Panc1 (cell line): Measurements from ENCODE around the gene MGMT. TPM values are rescaled to one million over a fixed set of nuclear protein-coding genes. Genes with fewer than 3 reads are reported as not detected.

Experiments used
- ATAC-seq: fragments of 200-7000 bp; cut with Tn5 transposase; 2 replicates; pipeline ENCODE4 v1.9.1; 2020; ENCODE audit warnings: mild to moderate bottlenecking, moderate library complexity
- BruUV-seq: library from RNA; stranded (reverse); fragments of 400-500 nt; replicated peaks from 2 replicates; lab custom pipeline; 2021; lab: Mats Ljungman, UMichigan
- CTCF ChIA-PET: fragments of 300-600 bp; sonication (Branson Sonifier 250); formaldehyde crosslinking; loops from one replicate; lab custom pipeline; 2022; ENCODE audit warnings: antibody characterized with exemption; lab: Charles Lee
- POLR2A ChIA-PET: fragments of 300-600 bp; sonication (Branson Sonifier 250); formaldehyde crosslinking; loops from one replicate; lab custom pipeline; 2022; ENCODE audit warnings: antibody characterized with exemption; lab: Charles Lee
- DNase-seq: peaks from one replicate; pipeline ENCODE4 v3.0.0-alpha.2; 2010; ENCODE audit warnings: low read depth, low spot score
- H3K27ac ChIP-seq: 2 replicates; pipeline ENCODE4 v1.5.1; 2011; ENCODE audit warnings: mild to moderate bottlenecking, low read length, inconsistent platforms
- H3K27me3 ChIP-seq: fragments of 200-500 bp; sonication (Bioruptor generic); 2 replicates; pipeline ENCODE4 v1.6.0; 2014; ENCODE audit warnings: low read length, inconsistent platforms; ENCODE audit not compliant: control insufficient read depth, insufficient read depth
- H3K36me3 ChIP-seq: fragments of 200-500 bp; sonication (Bioruptor generic); 2 replicates; pipeline ENCODE4 v1.5.1; 2014; ENCODE audit warnings: inconsistent platforms, mild to moderate bottlenecking, low read length, moderate library complexity; ENCODE audit not compliant: control insufficient read depth, insufficient read depth
- H3K4me1 ChIP-seq: 2 replicates; pipeline ENCODE4 v1.5.1; 2011; ENCODE audit warnings: inconsistent platforms, mild to moderate bottlenecking, low read length, moderate library complexity; ENCODE audit not compliant: control insufficient read depth, insufficient read depth
- H3K4me3 ChIP-seq, 2 experiments: 2 replicates each; pipeline ENCODE4 v1.5.1; 2011 to 2012; ENCODE audit warnings: low read depth in 2 of 2, low read length in 2 of 2, mild to moderate bottlenecking in 2 of 2, inconsistent platforms in 1 of 2, moderate library complexity in 1 of 2
- H3K9me3 ChIP-seq: fragments of 200-500 bp; sonication (Bioruptor generic); 2 replicates; pipeline ENCODE4 v1.5.1; 2014; ENCODE audit warnings: low read depth, mild to moderate bottlenecking, inconsistent platforms, low read length, moderate library complexity; ENCODE audit not compliant: control insufficient read depth, insufficient read depth
- POLR2AphosphoS5 ChIP-seq: IDR thresholded peaks from 2 replicates; pipeline ENCODE4 v1.6.1; 2012; ENCODE audit warnings: mild to moderate bottlenecking, low read depth, low read length, moderate library complexity
- SIN3A ChIP-seq: IDR thresholded peaks from 2 replicates; pipeline ENCODE4 v1.6.1; 2012; ENCODE audit warnings: low read depth, mild to moderate bottlenecking, low read length, moderate library complexity, borderline replicate concordance; ENCODE audit not compliant: insufficient read depth
- TCF7L2 ChIP-seq: IDR thresholded peaks from 2 replicates; pipeline ENCODE4 v1.6.1; 2011; ENCODE audit warnings: mild to moderate bottlenecking, low read depth, low read length, inconsistent platforms
- in situ Hi-C: cut with HindIII; loops from 2 replicates; pipeline ENCODE4 v1.10.0; 2016; ENCODE audit warnings: low sequenced_read_pairs, low pct_unique_long_range_greater_than_20kb
- intact Hi-C: fragments of 100-400 bp; cut with micrococcal nuclease; formaldehyde crosslinking; loops from one replicate; pipeline ENCODE4 v1.10.0; 2022; ENCODE audit not compliant: unreplicated experiment
- total RNA-seq: library from RNA; stranded (reverse); gene quantifications from one replicate; pipeline ENCODE4 v1.2.1, GENCODE V29; 2021; ENCODE audit not compliant: unreplicated experiment
- TF ChIP-seq, protein P1 (sequence below), 2 experiments: IDR thresholded peaks; 2 replicates each; pipeline ENCODE4 v1.6.1; 2011 to 2012; ENCODE audit warnings: low read depth in 2 of 2, control low read depth in 1 of 2, low read length in 1 of 2, mild to moderate bottlenecking in 1 of 2, moderate library complexity in 1 of 2; ENCODE audit not compliant: insufficient read depth in 1 of 2
- TF ChIP-seq, protein P2 (sequence below): fragments of 450-650 bp; IDR thresholded peaks from 2 replicates; pipeline ENCODE4 v1.5.1; 2017; ENCODE audit warnings: mild to moderate bottlenecking

Gene MGMT
- total RNA-seq, 1 experiment from 2014 or later = 27.3 TPM

DNA sequence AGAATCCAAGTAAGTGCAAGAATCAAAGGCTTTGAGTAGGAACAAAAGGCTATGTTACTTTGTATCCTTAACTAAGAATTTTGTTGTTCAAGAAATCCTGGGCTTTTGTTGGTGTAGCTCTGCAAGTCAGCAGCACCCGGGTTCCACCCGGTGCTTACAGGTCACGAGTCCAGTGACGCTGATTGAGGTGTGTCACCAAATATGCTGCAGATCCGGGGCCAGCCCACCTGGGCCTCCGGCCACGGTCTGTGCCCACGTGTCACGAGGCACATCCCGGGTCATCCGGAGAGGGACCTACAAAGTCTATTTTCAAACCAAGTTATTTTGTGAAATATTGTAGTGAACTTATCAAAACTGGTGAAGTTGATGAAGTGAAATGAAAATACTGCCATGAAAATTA lies 103.1 kb downstream of the MGMT start:
- in situ Hi-C loops = no loop called here
- BruUV-seq = no TSS peak
- intact Hi-C loops = no loop called here
- no peaks in the 10 kb centered on the region for H3K36me3 ChIP-seq
- DNase-seq (no peak), ATAC-seq (no peak)
- ChIA-PET POLR2A (no interaction called here), CTCF (no interaction called here)
- H3K27ac ChIP-seq = no peak overlapping the region
- no peaks in the 10 kb centered on the region for H3K4me1 ChIP-seq
- no peaks in the 10 kb centered on the region for H3K27me3 ChIP-seq
- no peak overlapping the region for H3K4me3 ChIP-seq
- H3K9me3 ChIP-seq = no peaks in the 10 kb centered on the region
- TF ChIP-seq POLR2AphosphoS5 (no peak), TCF7L2 (no peak), SIN3A (no peak)
- TF ChIP-seq, protein P1, sequence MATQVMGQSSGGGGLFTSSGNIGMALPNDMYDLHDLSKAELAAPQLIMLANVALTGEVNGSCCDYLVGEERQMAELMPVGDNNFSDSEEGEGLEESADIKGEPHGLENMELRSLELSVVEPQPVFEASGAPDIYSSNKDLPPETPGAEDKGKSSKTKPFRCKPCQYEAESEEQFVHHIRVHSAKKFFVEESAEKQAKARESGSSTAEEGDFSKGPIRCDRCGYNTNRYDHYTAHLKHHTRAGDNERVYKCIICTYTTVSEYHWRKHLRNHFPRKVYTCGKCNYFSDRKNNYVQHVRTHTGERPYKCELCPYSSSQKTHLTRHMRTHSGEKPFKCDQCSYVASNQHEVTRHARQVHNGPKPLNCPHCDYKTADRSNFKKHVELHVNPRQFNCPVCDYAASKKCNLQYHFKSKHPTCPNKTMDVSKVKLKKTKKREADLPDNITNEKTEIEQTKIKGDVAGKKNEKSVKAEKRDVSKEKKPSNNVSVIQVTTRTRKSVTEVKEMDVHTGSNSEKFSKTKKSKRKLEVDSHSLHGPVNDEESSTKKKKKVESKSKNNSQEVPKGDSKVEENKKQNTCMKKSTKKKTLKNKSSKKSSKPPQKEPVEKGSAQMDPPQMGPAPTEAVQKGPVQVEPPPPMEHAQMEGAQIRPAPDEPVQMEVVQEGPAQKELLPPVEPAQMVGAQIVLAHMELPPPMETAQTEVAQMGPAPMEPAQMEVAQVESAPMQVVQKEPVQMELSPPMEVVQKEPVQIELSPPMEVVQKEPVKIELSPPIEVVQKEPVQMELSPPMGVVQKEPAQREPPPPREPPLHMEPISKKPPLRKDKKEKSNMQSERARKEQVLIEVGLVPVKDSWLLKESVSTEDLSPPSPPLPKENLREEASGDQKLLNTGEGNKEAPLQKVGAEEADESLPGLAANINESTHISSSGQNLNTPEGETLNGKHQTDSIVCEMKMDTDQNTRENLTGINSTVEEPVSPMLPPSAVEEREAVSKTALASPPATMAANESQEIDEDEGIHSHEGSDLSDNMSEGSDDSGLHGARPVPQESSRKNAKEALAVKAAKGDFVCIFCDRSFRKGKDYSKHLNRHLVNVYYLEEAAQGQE (IDR thresholded peaks at IDR 0.05; ENCODE audit: insufficient read depth in 1 of 2, low read depth in 2 of 2, low read length in 1 of 2) = no peak
- TF ChIP-seq, protein P2, sequence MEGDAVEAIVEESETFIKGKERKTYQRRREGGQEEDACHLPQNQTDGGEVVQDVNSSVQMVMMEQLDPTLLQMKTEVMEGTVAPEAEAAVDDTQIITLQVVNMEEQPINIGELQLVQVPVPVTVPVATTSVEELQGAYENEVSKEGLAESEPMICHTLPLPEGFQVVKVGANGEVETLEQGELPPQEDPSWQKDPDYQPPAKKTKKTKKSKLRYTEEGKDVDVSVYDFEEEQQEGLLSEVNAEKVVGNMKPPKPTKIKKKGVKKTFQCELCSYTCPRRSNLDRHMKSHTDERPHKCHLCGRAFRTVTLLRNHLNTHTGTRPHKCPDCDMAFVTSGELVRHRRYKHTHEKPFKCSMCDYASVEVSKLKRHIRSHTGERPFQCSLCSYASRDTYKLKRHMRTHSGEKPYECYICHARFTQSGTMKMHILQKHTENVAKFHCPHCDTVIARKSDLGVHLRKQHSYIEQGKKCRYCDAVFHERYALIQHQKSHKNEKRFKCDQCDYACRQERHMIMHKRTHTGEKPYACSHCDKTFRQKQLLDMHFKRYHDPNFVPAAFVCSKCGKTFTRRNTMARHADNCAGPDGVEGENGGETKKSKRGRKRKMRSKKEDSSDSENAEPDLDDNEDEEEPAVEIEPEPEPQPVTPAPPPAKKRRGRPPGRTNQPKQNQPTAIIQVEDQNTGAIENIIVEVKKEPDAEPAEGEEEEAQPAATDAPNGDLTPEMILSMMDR = no peak

DNA sequence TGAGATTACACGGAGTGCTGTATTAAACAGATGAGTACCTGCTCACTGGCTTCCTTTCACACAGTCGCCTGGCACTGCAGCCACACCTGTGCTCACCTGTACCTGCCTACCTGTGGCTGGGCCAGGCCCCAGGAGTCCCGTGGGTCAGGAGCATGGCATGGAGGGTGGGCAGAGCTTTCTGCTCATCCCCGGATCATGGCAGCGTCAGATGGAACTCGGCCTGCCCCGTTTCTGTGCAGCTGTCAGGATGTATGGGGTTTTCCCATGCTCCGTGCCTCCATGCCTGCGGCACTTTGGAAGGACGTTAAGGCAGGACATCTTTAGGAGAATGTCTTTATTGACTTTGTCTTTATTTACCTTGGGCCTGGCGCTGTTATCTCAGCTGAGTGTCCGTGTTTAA lies 112.2 kb downstream of the MGMT start:
- H3K27me3 ChIP-seq = no peaks in the 10 kb centered on the region
- no peak overlapping the region for H3K4me3 ChIP-seq
- DNase-seq = no peak
- ATAC-seq = no peak
- POLR2A ChIA-PET = no interaction called here
- no peaks in the 10 kb centered on the region for H3K9me3 ChIP-seq
- in situ Hi-C loops = no loop called here
- H3K36me3 ChIP-seq = no peaks in the 10 kb centered on the region
- CTCF ChIA-PET = no interaction called here
- BruUV-seq = no TSS peak
- intact Hi-C loops = no loop called here
- no peak overlapping the region for H3K27ac ChIP-seq
- H3K4me1 ChIP-seq = no peaks in the 10 kb centered on the region
- TF ChIP-seq, protein P1 (IDR thresholded peaks at IDR 0.05; ENCODE audit: insufficient read depth in 1 of 2, low read depth in 2 of 2, low read length in 1 of 2) = no peak
- TF ChIP-seq TCF7L2 (no peak), POLR2AphosphoS5 (no peak), SIN3A (no peak)
- TF ChIP-seq, protein P2 = no peak
